ENCODE results near the gene MBL2.

DNA sequence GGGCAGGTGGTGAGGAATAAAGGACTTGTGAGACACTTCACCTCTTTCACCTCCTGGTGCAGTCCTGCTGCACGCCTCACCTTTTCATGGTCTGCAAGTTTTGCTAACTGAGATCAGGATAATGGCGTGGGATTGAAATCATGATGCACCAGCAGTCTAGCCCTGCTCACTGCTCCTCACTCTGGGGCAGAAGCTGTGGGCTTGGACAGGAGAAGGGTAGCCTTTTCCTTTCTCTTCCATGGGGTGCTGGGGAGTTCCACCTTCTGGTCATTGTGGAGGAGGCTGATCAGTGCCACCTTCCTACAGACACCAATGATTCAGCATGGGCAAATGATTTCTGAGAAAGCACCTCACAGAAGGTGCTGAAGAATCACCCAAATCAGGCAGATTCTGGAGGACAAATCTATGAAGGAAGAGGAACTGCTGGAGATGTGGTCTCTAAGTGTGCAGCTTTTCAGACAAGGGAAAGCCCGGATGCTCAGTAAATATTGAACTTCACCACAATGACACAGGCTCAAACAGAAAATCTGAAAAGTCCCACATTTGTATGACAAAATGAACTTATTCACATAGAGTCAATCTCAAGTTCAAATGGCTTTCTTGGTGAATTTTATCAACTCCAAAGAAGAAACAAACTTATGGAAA lies 19.7 kb downstream of the MBL2 start:
- TF ChIP-seq, protein P1, sequence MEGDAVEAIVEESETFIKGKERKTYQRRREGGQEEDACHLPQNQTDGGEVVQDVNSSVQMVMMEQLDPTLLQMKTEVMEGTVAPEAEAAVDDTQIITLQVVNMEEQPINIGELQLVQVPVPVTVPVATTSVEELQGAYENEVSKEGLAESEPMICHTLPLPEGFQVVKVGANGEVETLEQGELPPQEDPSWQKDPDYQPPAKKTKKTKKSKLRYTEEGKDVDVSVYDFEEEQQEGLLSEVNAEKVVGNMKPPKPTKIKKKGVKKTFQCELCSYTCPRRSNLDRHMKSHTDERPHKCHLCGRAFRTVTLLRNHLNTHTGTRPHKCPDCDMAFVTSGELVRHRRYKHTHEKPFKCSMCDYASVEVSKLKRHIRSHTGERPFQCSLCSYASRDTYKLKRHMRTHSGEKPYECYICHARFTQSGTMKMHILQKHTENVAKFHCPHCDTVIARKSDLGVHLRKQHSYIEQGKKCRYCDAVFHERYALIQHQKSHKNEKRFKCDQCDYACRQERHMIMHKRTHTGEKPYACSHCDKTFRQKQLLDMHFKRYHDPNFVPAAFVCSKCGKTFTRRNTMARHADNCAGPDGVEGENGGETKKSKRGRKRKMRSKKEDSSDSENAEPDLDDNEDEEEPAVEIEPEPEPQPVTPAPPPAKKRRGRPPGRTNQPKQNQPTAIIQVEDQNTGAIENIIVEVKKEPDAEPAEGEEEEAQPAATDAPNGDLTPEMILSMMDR (IDR thresholded peaks at IDR 0.05; ENCODE audit: low read depth, low read length, poor library complexity, severe bottlenecking), result no peak
- no peak for TF ChIP-seq EZH2phosphoT487 (IDR thresholded peaks at IDR 0.05; ENCODE audit: borderline replicate concordance, low read length)

Measured in DOHH2 (cell line).